RWPE2 (cell line): Measurements from ENCODE around the gene GPA33.

Experiments used
- ATAC-seq: fragments of 200-7000 bp; cut with Tn5 transposase; 3 replicates; pipeline ENCODE4 v1.9.1; 2021; ENCODE audit warnings: low read depth
- DNase-seq: peaks from one replicate; pipeline ENCODE4 v3.0.0-alpha.2; 2020; ENCODE audit warnings: low spot score
- H3K27ac ChIP-seq: fragments of 450-650 bp; 2 replicates; pipeline ENCODE4 v1.5.1; 2017; ENCODE audit warnings: mild to moderate bottlenecking; ENCODE audit not compliant: poor library complexity, severe bottlenecking
- H3K27me3 ChIP-seq: fragments of 250-450 bp; sonication (Bioruptor Pico); 2 replicates; pipeline ENCODE4 v1.5.1; 2021; ENCODE audit warnings: mild to moderate bottlenecking, moderate library complexity; ENCODE audit not compliant: insufficient read depth, poor library complexity, severe bottlenecking
- H3K36me3 ChIP-seq: fragments of 250-450 bp; sonication (Bioruptor Pico); 2 replicates; pipeline ENCODE4 v1.5.1; 2020; ENCODE audit warnings: low read depth, mild to moderate bottlenecking, moderate library complexity
- H3K4me1 ChIP-seq: fragments of 250-450 bp; sonication (Bioruptor Pico); 2 replicates; pipeline ENCODE4 v1.5.1; 2021; ENCODE audit warnings: mild to moderate bottlenecking, moderate library complexity; ENCODE audit not compliant: insufficient read depth, poor library complexity, severe bottlenecking
- H3K4me3 ChIP-seq: fragments of 250-450 bp; sonication (Bioruptor Pico); 2 replicates; pipeline ENCODE4 v1.5.1; 2021; ENCODE audit warnings: mild to moderate bottlenecking, moderate library complexity; ENCODE audit not compliant: severe bottlenecking
- H3K9me3 ChIP-seq: fragments of 250-450 bp; sonication (Bioruptor Pico); 2 replicates; pipeline ENCODE4 v1.5.1; 2021; ENCODE audit warnings: mild to moderate bottlenecking, moderate library complexity; ENCODE audit not compliant: severe bottlenecking
- TF ChIP-seq, protein P1 (sequence below): fragments of 450-650 bp; IDR thresholded peaks from one replicate; pipeline ENCODE4 v1.5.1; 2017; ENCODE audit warnings: mild to moderate bottlenecking, moderate library complexity; ENCODE audit not compliant: poor library complexity, severe bottlenecking

Gene GPA33

DNA sequence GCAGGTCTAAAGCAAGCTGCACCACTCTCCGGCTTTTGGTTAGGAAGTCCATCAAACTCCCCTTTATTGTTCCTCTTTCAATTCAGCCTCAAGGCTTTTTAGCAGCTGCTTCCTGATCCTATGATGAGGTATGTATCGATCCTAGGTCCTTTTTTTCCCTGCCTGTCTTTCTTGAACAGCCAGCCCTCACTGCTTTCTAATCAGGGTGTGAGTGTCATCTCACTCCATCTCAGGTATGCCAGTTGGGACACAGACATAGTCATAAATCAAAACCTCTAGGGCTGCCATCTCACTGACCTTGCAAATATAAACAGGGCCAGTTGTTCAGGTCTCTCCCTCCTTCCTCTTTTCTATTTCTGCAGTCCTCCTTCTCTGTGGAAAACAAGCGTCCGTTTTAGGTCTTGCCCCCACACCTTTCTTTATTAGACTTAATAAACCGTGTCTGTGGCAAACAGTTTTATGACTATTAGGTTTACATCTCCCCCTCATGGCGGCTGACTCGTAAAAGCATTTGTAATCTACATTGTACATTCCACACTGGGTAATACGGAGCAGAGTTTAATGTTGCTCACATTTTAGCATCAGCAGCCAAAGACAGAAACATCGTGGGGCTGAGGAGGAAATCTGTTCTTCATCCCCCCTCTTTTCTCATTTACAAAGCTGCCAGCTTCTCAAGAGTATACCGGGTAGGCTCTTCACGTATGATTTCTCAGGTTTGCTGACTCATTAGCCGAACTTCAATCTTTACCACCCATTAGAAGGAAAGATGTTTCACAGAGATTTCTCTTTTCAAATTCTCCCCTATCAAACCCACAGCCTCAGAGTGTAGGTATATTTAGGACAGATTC, 15.3 kb upstream of the GPA33 start:
- ATAC-seq, result no peak
- DNase-seq, result no peak

DNA sequence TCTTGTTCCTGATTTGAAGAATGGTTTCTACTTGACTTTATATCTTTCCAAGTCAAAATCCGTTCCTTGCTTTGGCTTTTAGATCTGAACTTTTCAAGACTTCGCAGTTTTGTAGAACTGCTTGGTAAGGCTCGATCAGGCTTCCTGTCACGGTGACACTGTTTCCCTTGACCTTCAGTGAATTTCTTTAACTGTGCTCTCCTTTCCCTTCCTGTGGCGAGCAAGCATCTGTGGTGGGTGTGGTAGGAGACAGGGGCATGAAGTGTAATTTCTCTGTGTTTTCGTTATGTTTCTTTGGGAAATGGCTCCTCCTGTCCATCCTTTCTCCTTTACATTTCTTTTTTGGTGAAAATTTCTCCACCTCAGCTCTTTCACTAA, 14.1 kb upstream of the GPA33 start:
- ATAC-seq (no peak), DNase-seq (no peak)
- Histone ChIP-seq H3K4me1 (no peaks in the 10 kb centered on the region), H3K27ac (no peak overlapping the region), H3K27me3 (no peaks in the 10 kb centered on the region), H3K36me3 (no peaks in the 10 kb centered on the region), H3K4me3 (no peak overlapping the region), H3K9me3 (no peaks in the 10 kb centered on the region)
- TF ChIP-seq, protein P1, sequence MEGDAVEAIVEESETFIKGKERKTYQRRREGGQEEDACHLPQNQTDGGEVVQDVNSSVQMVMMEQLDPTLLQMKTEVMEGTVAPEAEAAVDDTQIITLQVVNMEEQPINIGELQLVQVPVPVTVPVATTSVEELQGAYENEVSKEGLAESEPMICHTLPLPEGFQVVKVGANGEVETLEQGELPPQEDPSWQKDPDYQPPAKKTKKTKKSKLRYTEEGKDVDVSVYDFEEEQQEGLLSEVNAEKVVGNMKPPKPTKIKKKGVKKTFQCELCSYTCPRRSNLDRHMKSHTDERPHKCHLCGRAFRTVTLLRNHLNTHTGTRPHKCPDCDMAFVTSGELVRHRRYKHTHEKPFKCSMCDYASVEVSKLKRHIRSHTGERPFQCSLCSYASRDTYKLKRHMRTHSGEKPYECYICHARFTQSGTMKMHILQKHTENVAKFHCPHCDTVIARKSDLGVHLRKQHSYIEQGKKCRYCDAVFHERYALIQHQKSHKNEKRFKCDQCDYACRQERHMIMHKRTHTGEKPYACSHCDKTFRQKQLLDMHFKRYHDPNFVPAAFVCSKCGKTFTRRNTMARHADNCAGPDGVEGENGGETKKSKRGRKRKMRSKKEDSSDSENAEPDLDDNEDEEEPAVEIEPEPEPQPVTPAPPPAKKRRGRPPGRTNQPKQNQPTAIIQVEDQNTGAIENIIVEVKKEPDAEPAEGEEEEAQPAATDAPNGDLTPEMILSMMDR, result no peak

More for the DNA sequence above, 15.3 kb upstream of the GPA33 start:
- Histone ChIP-seq H3K4me1 (no peaks in the 10 kb centered on the region), H3K27ac (no peak overlapping the region), H3K36me3 (no peaks in the 10 kb centered on the region), H3K27me3 (no peaks in the 10 kb centered on the region), H3K9me3 (no peaks in the 10 kb centered on the region), H3K4me3 (no peak overlapping the region)
- TF ChIP-seq, protein P1, result no peak

DNA sequence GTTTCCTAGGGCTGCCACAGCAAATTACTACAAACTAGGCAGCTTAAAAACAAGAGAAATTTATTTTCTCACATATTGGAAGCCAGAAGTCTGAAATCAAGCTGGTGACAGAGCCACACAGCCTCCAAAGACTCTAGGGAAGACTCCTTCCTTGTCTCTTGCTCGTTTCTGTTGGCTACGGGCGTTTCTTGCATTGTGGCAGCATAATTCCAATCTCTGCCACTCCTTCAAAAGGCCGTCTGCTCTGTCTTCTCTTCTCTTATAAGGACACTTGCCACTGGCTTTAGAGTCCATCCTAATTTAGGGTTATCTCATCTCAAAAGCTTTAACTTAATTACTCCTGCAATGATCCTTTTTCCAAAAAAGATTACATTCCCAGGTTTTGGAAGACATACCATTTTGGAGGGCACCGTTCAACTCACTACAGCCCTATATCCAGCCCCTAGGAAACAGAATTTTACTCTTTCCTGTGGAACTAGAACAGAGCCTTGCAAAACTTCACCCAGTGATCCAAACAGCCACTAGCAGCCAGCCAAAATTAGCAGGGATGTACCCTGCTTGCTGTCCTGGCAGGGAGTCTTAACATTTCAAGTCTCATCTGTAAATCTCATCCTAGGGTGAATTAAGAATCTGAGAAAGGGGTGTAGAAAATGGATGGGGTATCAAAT, 12.9 kb upstream of the GPA33 start:
- Histone ChIP-seq H3K27me3 (no peaks in the 10 kb centered on the region), H3K4me1 (no peaks in the 10 kb centered on the region), H3K4me3 (no peak overlapping the region), H3K36me3 (no peaks in the 10 kb centered on the region), H3K9me3 (no peaks in the 10 kb centered on the region), H3K27ac (no peak overlapping the region)
- no peak for DNase-seq
- ATAC-seq, result no peak
- TF ChIP-seq, protein P1, result no peak

DNA sequence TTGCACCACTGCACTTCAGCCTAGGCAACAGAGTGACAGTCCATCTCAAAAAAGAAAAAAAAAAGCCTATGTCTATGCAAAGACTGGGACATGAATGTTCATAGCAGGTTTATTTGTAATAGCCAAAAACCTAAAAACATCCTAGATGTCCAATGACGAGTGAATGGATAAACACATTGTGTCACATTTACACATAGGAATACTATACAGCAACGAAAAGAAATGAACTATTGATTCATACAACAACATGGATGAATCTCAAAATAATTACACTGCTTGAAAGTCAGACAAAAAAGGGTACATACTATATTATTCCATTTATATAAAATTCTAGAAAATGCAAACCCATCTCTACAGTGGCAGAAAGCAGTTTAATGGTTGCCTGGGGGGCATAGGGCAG, 11.6 kb upstream of the GPA33 start:
- Histone ChIP-seq H3K27me3 (no peaks in the 10 kb centered on the region), H3K4me1 (no peaks in the 10 kb centered on the region), H3K27ac (no peak overlapping the region), H3K36me3 (no peaks in the 10 kb centered on the region), H3K9me3 (no peaks in the 10 kb centered on the region), H3K4me3 (no peak overlapping the region)
- TF ChIP-seq, protein P1, result no peak
- ATAC-seq, result no peak
- no peak for DNase-seq

DNA sequence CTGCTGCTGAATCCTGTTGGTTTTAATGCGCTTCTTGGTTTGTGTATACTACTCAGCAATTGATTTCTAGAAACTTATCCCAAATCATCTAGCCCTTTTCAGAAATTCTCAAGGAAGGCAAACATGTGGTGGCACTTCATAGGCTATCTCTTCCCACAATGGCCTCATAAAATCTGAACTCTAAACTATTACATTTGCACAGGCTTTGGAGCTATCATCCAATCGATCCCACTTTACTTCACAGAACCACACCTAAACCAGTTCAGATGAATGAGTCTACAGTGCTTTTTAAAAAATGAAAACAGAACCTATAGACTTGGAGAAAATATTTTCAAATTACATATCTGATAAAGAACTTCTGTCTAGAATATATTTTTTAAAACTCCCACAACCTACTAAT, 10.6 kb upstream of the GPA33 start:
- Histone ChIP-seq H3K27me3 (no peaks in the 10 kb centered on the region), H3K4me3 (no peak overlapping the region), H3K36me3 (no peaks in the 10 kb centered on the region), H3K9me3 (no peaks in the 10 kb centered on the region), H3K4me1 (peaks cover 1% of the 10 kb centered on the region), H3K27ac (no peak overlapping the region)
- TF ChIP-seq, protein P1, result no peak
- ATAC-seq (no peak), DNase-seq (no peak)
